HCT116 (cell line): Measurements from ENCODE around the gene CRADD. TPM values are rescaled to one million over a fixed set of nuclear protein-coding genes. Genes with fewer than 3 reads are reported as not detected.

Source experiments
- ATAC-seq: fragments of 200-7000 bp; cut with Tn5 transposase; 2 replicates; pipeline ENCODE4 v1.9.1; 2020; ENCODE audit warnings: mild to moderate bottlenecking, moderate library complexity
- BruUV-seq: library from RNA; stranded (reverse); fragments of 400-500 nt; replicated peaks from 2 replicates; lab custom pipeline; 2021; lab: Mats Ljungman, UMichigan
- CTCF ChIA-PET: fragments of 300-600 bp; sonication (Branson Sonifier 250); formaldehyde crosslinking; loops from one replicate; lab custom pipeline; 2021; ENCODE audit warnings: antibody characterized with exemption; lab: Charles Lee
- POLR2A ChIA-PET: fragments of 300-600, 350-600 bp; sonication (Branson Sonifier 250); formaldehyde crosslinking; loops from one replicate; lab custom pipeline; 2021; ENCODE audit warnings: antibody characterized with exemption; lab: Charles Lee
- RAD21 ChIA-PET, 2 experiments: fragments of 300-600 bp; sonication (Branson Sonifier 250); formaldehyde crosslinking; loops; one replicate each; lab custom pipeline; 2023; ENCODE audit warnings: low total read pairs in 2 of 2; ENCODE audit not compliant: uncharacterized antibody in 2 of 2, unreplicated experiment in 2 of 2, low non-redundant PET in 1 of 2; lab: Charles Lee
- DNase-seq: peaks from one replicate; pipeline ENCODE4 v3.0.0-alpha.2; 2010; ENCODE audit warnings: low read depth, low spot score
- H2AFZ ChIP-seq: fragments of 200-600 bp; shearing (Covaris generic), sonication (generic); 2 replicates; pipeline ENCODE4 v1.6.1; 2017; ENCODE audit warnings: low read depth, mixed run types, mixed read lengths, antibody characterized with exemption, low read length; ENCODE audit not compliant: poor library complexity, severe bottlenecking
- H3K27ac ChIP-seq: 2 replicates; pipeline ENCODE4 v1.5.1; 2012; ENCODE audit warnings: low read depth, low read length
- H3K27me3 ChIP-seq: fragments of 200-600 bp; sonication (generic); 2 replicates; pipeline ENCODE4 v1.6.1; 2016; ENCODE audit warnings: mixed run types, low read length, mixed read lengths; ENCODE audit not compliant: insufficient read depth
- H3K36me3 ChIP-seq, 2 experiments: fragments of 200-500 bp in 1 of 2; fragments of 200-600 bp in 1 of 2; sonication (Bioruptor generic) in 1 of 2; sonication (generic) in 1 of 2; 2 replicates each; pipeline versions ENCODE4 v1.5.1 to v1.6.1; 2014 to 2016; ENCODE audit warnings: low read length in 2 of 2, inconsistent platforms in 1 of 2, mixed read lengths in 1 of 2, mixed run types in 1 of 2; ENCODE audit not compliant: insufficient read depth in 2 of 2, control insufficient read depth in 1 of 2
- H3K4me1 ChIP-seq, 2 experiments: fragments of 200-600 bp in 1 of 2; sonication (generic) in 1 of 2; 2 replicates each; pipeline versions ENCODE4 v1.5.1 to v1.6.1; 2012 to 2017; ENCODE audit warnings: low read length in 2 of 2, inconsistent platforms in 1 of 2, mild to moderate bottlenecking in 1 of 2, mixed read lengths in 1 of 2, mixed run types in 1 of 2, moderate library complexity in 1 of 2; ENCODE audit not compliant: insufficient read depth in 2 of 2, control insufficient read depth in 1 of 2
- H3K4me2 ChIP-seq: fragments of 200-600 bp; sonication (generic); 2 replicates; pipeline ENCODE4 v1.6.1; 2017; ENCODE audit warnings: mixed run types, low read length, mixed read lengths
- H3K4me3 ChIP-seq, 2 experiments: fragments of 200-600 bp in 1 of 2; sonication (generic) in 1 of 2; replicated peaks in 1 of 2; 2 replicates each; pipeline ENCODE4 v1.5.1; 2011 to 2016; ENCODE audit warnings: low read length in 2 of 2, control low read depth in 1 of 2, low read depth in 1 of 2, mild to moderate bottlenecking in 1 of 2, mixed read lengths in 1 of 2, mixed run types in 1 of 2
- H3K79me2 ChIP-seq: fragments of 200-600 bp; sonication (generic); 2 replicates; pipeline ENCODE4 v1.6.1; 2017; ENCODE audit warnings: mild to moderate bottlenecking, mixed run types, low read length, moderate library complexity, mixed read lengths; ENCODE audit not compliant: insufficient read depth
- H3K9ac ChIP-seq: fragments of 200-600 bp; sonication (generic); 2 replicates; pipeline ENCODE4 v1.6.1; 2016; ENCODE audit warnings: low read length, mixed read lengths
- H3K9me2 ChIP-seq: fragments of 200-600 bp; sonication (generic), shearing (Covaris generic); 2 replicates; pipeline ENCODE4 v1.6.1; 2017; ENCODE audit warnings: mixed run types, mild to moderate bottlenecking, moderate library complexity; ENCODE audit not compliant: insufficient read depth
- H3K9me3 ChIP-seq, 2 experiments: fragments of 200-500 bp in 1 of 2; fragments of 200-600 bp in 1 of 2; sonication (Bioruptor generic) in 1 of 2; sonication (generic) in 1 of 2; 2 replicates each; pipeline ENCODE4 v1.6.1; 2014 to 2017; ENCODE audit warnings: low read length in 2 of 2, mixed read lengths in 2 of 2, inconsistent platforms in 1 of 2, low read depth in 1 of 2, mild to moderate bottlenecking in 1 of 2, mixed run types in 1 of 2, moderate library complexity in 1 of 2; ENCODE audit not compliant: control insufficient read depth in 1 of 2, insufficient read depth in 1 of 2
- H4K20me1 ChIP-seq: fragments of 200-600 bp; sonication (generic), shearing (Covaris generic); 2 replicates; pipeline ENCODE4 v1.6.1; 2017; ENCODE audit warnings: mixed run types, mild to moderate bottlenecking, moderate library complexity; ENCODE audit not compliant: insufficient read depth
- CBX3 ChIP-seq: IDR thresholded peaks from 2 replicates; pipeline ENCODE4 v1.6.1; 2012; ENCODE audit warnings: low read depth
- EGR1 ChIP-seq: IDR thresholded peaks from 2 replicates; pipeline ENCODE4 v1.6.1; 2012; ENCODE audit warnings: low read depth
- EZH2phosphoT487 ChIP-seq: fragments of 200-600 bp; IDR thresholded peaks from 2 replicates; pipeline ENCODE4 v1.6.1; 2018; ENCODE audit warnings: antibody characterized with exemption, borderline replicate concordance
- POLR2A ChIP-seq: IDR thresholded peaks from 2 replicates; pipeline ENCODE4 v1.7.0; 2011; ENCODE audit warnings: borderline replicate concordance; ENCODE audit not compliant: insufficient read depth, insufficient read length; ENCODE audit errors: extremely low read depth
- SRF ChIP-seq: IDR thresholded peaks from 2 replicates; pipeline ENCODE4 v1.6.1; 2012; ENCODE audit warnings: low read depth
- TCF7L2 ChIP-seq: IDR thresholded peaks from 2 replicates; pipeline ENCODE4 v1.7.0; 2011; ENCODE audit warnings: borderline replicate concordance, inconsistent platforms; ENCODE audit not compliant: insufficient read depth, insufficient read length; ENCODE audit errors: extremely low read depth
- YY1 ChIP-seq: IDR thresholded peaks from 2 replicates; pipeline ENCODE4 v1.6.1; 2011; ENCODE audit warnings: low read length, low read depth, moderate library complexity, mild to moderate bottlenecking; ENCODE audit not compliant: insufficient replicate concordance; ENCODE audit errors: extremely low read depth
- intact Hi-C: fragments of 100-400 bp; cut with micrococcal nuclease; formaldehyde crosslinking; loops from 2 replicates; pipeline ENCODE4 v1.10.0; 2022
- total RNA-seq: library from RNA; stranded (reverse); gene quantifications from one replicate; pipeline ENCODE4 v1.2.1, GENCODE V29; 2021; ENCODE audit not compliant: unreplicated experiment

Gene CRADD
- total RNA-seq, 1 experiment from 2014 or later, result 12.2 TPM

DNA sequence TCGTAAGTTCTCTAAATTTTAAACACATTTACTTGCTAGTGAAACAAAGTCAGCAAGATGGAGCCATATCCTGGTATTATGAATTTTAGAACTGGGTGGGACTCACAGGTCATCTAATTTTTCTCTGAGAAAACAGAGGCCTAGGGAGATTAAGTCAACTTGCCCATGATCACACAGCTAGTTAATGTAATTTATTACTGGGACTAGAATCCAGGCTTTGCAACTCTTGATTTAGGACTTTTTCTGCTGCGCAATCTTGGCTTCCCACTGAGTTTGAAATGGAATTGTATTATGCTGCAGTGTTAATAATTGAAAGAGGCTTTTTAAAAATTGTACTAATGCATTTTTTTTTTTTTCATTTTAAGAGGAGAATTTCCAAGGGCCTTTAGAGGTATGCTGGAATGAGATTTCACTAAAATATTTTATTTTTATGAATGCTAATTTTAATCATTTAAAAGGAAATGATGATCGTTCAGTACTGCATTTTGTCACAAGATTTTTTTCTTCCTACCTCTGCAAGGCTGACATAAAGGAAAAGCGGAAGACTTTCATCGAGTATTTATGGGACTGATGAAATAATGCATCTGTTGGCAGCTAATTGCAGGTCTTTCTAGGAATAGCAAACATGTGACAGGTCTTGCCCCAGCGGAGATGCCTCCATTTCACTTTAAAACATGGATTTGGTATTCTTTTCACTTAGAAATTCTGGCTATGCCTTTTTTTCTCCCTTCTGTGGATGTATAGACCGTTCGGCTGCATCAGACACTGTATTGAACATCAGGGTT, 9.6 kb downstream of the CRADD start (continued):
- no peak for TF ChIP-seq POLR2A

DNA sequence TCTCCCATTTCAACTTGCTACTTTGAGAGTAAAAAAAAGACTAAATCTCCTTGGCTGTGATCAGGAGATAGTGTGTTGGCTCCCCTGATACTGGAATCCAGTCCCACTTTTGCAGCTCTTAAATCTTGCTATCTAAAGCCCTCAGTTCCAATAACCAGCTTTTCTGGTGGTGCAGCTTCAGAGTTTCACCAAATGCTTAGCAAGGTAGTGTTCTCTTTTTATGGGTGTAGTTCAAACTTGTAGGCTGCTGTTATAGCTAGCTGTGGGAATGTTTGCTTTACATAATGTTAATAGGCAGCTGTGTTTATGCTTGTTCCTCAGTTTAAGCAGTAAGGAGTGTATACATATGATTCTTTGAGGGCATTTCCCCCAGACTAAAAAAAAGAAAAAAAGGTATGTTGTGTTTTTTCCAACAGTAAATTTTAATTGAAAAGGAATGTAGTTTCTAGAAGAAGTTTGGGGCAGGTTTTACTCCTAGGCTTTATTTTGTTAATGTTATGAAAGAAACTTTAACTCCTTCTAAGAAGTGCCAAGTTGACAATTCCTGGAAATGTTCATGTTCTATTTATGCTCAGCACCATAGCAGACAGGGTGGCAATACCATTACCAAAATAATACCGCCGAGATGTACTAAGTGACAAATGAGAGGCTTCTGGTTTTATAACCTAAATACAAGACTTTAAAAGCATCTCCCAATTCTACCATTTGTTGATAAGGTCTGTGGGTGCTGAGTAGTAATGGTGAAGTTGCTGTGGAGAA, 12.1 kb downstream of the CRADD start:
- RAD21 ChIA-PET, result no interaction called here
- H3K4me2 ChIP-seq, result no peak overlapping the region
- POLR2A ChIA-PET, result no interaction called here
- H3K79me2 ChIP-seq, result no peaks in the 10 kb centered on the region
- TF ChIP-seq TCF7L2 (no peak), EZH2phosphoT487 (no peak), CBX3 (no peak), EGR1 (no peak), YY1 (no peak), SRF (no peak)
- ATAC-seq (no peak), DNase-seq (no peak)
- H3K9me2 ChIP-seq, result no peaks in the 10 kb centered on the region
- intact Hi-C loops, result no loop called here
- BruUV-seq, result no TSS peak
- H3K9ac ChIP-seq, result no peak overlapping the region
- CTCF ChIA-PET, result no interaction called here
- H4K20me1 ChIP-seq, result no peaks in the 10 kb centered on the region
- no peak overlapping the region for H3K27ac ChIP-seq
- no peaks in the 10 kb centered on the region for H3K9me3 ChIP-seq
- no peaks in the 10 kb centered on the region for H3K4me1 ChIP-seq
- no peaks in the 10 kb centered on the region for H3K27me3 ChIP-seq
- no peak overlapping the region for H3K4me3 ChIP-seq
- no peak overlapping the region for H2AFZ ChIP-seq
- H3K36me3 ChIP-seq, result no peaks in the 10 kb centered on the region
